ENCODE results near the gene ADAMTS17.

DNA sequence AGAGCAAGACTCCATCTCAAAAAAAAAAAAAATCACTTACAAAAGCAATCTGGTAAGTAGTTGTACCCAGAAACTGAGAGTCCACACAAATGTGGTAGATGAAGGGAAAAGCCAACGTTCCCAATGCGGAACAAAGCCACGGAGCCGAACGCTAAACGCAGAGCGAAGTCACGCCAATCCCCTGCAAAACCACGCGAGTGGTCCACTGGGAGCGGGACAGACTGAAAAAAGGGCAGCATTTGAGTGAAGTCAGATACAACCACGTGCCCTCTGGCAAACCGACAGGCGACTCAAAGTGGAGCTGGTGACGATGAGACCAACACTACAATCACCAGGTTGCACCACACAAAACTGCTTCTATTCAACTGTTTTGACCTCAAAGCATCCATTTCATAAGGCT is 362.4 kb downstream of the ADAMTS17 start:
- TF ChIP-seq, protein P1, sequence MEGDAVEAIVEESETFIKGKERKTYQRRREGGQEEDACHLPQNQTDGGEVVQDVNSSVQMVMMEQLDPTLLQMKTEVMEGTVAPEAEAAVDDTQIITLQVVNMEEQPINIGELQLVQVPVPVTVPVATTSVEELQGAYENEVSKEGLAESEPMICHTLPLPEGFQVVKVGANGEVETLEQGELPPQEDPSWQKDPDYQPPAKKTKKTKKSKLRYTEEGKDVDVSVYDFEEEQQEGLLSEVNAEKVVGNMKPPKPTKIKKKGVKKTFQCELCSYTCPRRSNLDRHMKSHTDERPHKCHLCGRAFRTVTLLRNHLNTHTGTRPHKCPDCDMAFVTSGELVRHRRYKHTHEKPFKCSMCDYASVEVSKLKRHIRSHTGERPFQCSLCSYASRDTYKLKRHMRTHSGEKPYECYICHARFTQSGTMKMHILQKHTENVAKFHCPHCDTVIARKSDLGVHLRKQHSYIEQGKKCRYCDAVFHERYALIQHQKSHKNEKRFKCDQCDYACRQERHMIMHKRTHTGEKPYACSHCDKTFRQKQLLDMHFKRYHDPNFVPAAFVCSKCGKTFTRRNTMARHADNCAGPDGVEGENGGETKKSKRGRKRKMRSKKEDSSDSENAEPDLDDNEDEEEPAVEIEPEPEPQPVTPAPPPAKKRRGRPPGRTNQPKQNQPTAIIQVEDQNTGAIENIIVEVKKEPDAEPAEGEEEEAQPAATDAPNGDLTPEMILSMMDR (IDR thresholded peaks at IDR 0.05 in 4 of 5, conservative IDR thresholded peaks at IDR 0.05 in 1 of 5) = no peak
- no peak for TF ChIP-seq POLR2A (IDR thresholded peaks at IDR 0.05)
